Lower leg skin (tissue), 4 donors: Measurements from ENCODE around the gene ALDH3B2. TPM values are rescaled to one million over a fixed set of nuclear protein-coding genes. Genes with fewer than 3 reads are reported as not detected.
A peak's percentile ranks its signal among the peaks of the same experiment; 100 is the strongest.
"Not testable (repeated sequence)": the region's sequence is repeated elsewhere in the genome, so short reads cannot be mapped to it uniquely, and the experiment has no call there.

Experiments
- DNase-seq, 2 donors: peaks; one replicate each; pipeline ENCODE4 v3.0.0-alpha.2; 2019; ENCODE audit warnings: low spot score in 2 of 2
- H3K4me3 ChIP-seq: fragments of 200-600 bp; sonication (generic); 2 replicates; pipeline ENCODE4 v1.5.1; 2017; ENCODE audit warnings: mild to moderate bottlenecking, low read depth; ENCODE audit not compliant: poor library complexity, severe bottlenecking
- POLR2A ChIP-seq, 2 donors: fragments of 450-650 bp; IDR thresholded peaks; one replicate each; pipeline ENCODE4 v1.6.1; 2016 to 2017; ENCODE audit warnings: antibody characterized with exemption in 2 of 2, mild to moderate bottlenecking in 1 of 2, moderate library complexity in 1 of 2
- WGBS, 2 donors: methylation state at CpG; one replicate each; pipeline ENCODE4 v1.1.5; 2018; 5-methylcytosine and 5-hydroxymethylcytosine counted together
- intact Hi-C: fragments of 100-400 bp; cut with DNase I; formaldehyde crosslinking; loops from one replicate; pipeline ENCODE4 v1.15.0; 2023; ENCODE audit warnings: low total_unique reads
- total RNA-seq, 4 donors: library from RNA; depleted of rRNA; stranded (reverse); fragments of >200 nt; gene quantifications; one replicate each; pipeline ENCODE4 v1.1.0, GENCODE V29; 2016
- TF ChIP-seq, protein P1 (sequence below), 3 donors: fragments of 450-650 bp; IDR thresholded peaks; one replicate each; pipeline ENCODE4 v1.5.1; 2016; ENCODE audit warnings: antibody characterized with exemption in 3 of 3, mild to moderate bottlenecking in 3 of 3, moderate library complexity in 2 of 3

The ALDH3B2 gene, protein sequence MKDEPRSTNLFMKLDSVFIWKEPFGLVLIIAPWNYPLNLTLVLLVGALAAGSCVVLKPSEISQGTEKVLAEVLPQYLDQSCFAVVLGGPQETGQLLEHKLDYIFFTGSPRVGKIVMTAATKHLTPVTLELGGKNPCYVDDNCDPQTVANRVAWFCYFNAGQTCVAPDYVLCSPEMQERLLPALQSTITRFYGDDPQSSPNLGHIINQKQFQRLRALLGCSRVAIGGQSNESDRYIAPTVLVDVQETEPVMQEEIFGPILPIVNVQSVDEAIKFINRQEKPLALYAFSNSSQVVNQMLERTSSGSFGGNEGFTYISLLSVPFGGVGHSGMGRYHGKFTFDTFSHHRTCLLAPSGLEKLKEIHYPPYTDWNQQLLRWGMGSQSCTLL
- 100 to 1,000 TPM; 127 to 221 (median 170) TPM for total RNA-seq

GRCh38 chr11:67674442-67674871, at the start of gene ALDH3B2:
ALDH3B2 (minus strand) TSS chr11:67674623; CDS start chr11:67666935, 7,688 bp downstream.
- no peak for TF ChIP-seq POLR2A (IDR thresholded peaks at IDR 0.05)
- TF ChIP-seq, protein P1, sequence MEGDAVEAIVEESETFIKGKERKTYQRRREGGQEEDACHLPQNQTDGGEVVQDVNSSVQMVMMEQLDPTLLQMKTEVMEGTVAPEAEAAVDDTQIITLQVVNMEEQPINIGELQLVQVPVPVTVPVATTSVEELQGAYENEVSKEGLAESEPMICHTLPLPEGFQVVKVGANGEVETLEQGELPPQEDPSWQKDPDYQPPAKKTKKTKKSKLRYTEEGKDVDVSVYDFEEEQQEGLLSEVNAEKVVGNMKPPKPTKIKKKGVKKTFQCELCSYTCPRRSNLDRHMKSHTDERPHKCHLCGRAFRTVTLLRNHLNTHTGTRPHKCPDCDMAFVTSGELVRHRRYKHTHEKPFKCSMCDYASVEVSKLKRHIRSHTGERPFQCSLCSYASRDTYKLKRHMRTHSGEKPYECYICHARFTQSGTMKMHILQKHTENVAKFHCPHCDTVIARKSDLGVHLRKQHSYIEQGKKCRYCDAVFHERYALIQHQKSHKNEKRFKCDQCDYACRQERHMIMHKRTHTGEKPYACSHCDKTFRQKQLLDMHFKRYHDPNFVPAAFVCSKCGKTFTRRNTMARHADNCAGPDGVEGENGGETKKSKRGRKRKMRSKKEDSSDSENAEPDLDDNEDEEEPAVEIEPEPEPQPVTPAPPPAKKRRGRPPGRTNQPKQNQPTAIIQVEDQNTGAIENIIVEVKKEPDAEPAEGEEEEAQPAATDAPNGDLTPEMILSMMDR (IDR thresholded peaks at IDR 0.05) = no peak
- no peak within 1 kb of the TSS for H3K4me3 ChIP-seq
- 29 to 36% methylated on average over 6 to 8 of the region's 8 CpGs for WGBS, 2 donors
- DNase-seq = peak; percentile 77 to 90
- intact Hi-C loops = no loop called here

DNA sequence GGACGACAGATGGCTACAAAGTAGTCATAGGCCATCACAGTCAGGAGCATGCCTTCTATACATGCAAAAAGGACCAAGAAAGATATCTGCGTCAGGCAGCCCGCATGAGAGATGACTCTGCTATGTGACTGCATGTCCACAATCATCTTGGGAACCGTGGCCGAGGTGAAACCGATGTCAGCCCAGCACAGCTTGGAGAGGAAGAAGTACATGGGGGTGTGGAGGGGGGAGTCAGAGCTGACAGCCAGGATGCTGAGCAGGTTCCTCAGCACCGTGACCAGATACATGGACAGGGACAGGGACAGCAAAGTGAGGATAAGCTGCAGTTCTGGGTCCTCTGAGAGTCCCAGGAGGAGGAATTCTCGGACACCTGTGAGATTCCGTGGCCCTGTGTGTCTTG, 48.6 kb upstream of the ALDH3B2 start:
- WGBS, 2 donors = 79 to 83% methylated on average over 9 of the region's 9 CpGs
- intact Hi-C loops = not testable (repeated sequence)
- DNase-seq = peak in 1 of 2 donors; percentile 67

GRCh38 chr11:67716226-67716625, 41.8 kb upstream of the ALDH3B2 start:
- intact Hi-C loops = not testable (repeated sequence)

More for the DNA sequence above, 48.6 kb upstream of the ALDH3B2 start:
- H3K4me3 ChIP-seq = not testable (repeated sequence)

DNA sequence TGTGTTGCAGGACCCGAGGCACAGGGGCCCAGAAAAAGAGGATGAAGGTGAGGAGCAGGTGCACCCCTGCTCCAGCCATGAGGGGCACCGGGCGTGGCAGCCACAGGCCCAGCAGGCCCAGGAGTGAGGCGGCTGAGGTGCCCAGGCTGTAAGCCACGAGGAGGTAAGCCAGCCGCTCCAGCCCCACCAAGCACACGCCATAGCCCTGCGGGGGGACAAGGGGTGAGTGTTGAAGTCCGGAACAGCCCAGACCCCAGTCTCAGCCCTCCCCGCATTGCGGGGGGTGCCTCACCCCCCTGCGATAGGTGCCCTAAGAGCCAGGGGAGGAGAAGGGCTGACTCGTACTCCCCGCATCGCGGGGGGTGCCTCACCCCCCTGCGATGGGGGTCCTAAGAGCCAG, 41.4 kb upstream of the ALDH3B2 start:
- H3K4me3 ChIP-seq, intact Hi-C loops, DNase-seq: not testable (repeated sequence)
- WGBS, 2 donors = 66 to 81% methylated on average over 12 to 14 of the region's 17 CpGs

More at GRCh38 chr11:67716226-67716625, 41.8 kb upstream of the ALDH3B2 start:
- WGBS, 2 donors = 72 to 73% methylated on average over 7 of the region's 7 CpGs
- not testable (repeated sequence) for DNase-seq, H3K4me3 ChIP-seq

- H3K4me3 ChIP-seq, intact Hi-C loops: not testable (repeated sequence)
- 23 to 27% methylated on average over 3 of the region's 14 CpGs for WGBS, 2 donors
- peak in 1 of 2 donors; percentile 82 for DNase-seq
Observed at GRCh38 chr11:67713892-67714509, 39.6 kb upstream of the ALDH3B2 start.

GRCh38 chr11:67711676-67712075, 37.3 kb upstream of the ALDH3B2 start:
- H3K4me3 ChIP-seq, intact Hi-C loops, DNase-seq: not testable (repeated sequence)
- WGBS, 2 donors = 4% methylated on average over 32 of the region's 46 CpGs; no CpG with 5 or more reads in 1 of the 2 donors

- H3K4me3 ChIP-seq, intact Hi-C loops, DNase-seq: not testable (repeated sequence)
- WGBS, 2 donors = 2 to 5% methylated on average over 12 to 24 of the region's 31 CpGs
Observed at GRCh38 chr11:67711212-67711611, 36.8 kb upstream of the ALDH3B2 start.

DNA sequence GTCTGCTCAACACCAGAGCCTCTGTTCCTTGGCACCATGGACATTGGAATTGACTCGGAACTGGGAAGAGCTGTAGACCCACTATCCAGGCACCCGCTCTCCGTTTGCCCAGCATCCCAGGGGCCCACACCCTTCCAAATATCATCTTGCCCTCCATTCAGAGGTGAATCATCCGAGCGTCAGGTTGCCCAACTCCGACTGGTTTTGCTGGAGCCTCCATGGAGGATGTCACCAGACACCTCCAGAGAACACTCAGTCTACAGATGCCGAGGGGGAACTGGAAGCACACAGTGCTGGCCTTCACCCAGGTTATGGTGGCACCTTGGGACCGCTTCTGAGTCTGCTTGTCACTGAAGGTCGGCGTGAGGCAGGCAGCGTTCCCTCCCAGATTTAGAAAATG, 35.4 kb upstream of the ALDH3B2 start:
- intact Hi-C loops, H3K4me3 ChIP-seq: not testable (repeated sequence)
- WGBS, 2 donors = 71 to 75% methylated on average over 11 of the region's 11 CpGs
- peak in 1 of 2 donors; percentile 70 for DNase-seq

DNA sequence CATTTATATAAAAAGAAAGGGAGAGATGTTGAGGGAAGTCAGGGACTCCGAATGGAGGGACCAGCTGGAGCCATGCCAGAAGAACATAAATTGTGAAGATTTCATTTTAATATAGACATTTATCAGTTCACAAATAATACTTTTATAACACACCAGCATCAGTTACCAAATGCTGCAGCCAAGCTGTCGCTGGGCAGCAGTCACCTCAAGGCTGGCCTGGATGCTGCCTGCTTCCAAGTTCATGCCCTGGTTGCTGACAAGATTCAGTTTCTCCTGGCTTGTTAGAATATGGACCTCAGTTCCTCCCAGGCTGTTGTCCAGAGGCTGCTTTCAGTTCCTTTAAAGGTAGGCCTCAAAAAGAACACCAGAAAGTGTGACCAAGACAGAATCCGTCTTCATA, 30.8 kb upstream of the ALDH3B2 start:
- 81 to 90% methylated on average over 3 of the region's 3 CpGs for WGBS, 2 donors
- intact Hi-C loops = no loop called here
- DNase-seq = peak in 1 of 2 donors; percentile 59
- TF ChIP-seq POLR2A (IDR thresholded peaks at IDR 0.05) = no peak
- TF ChIP-seq, protein P1 (IDR thresholded peaks at IDR 0.05) = no peak
- H3K4me3 ChIP-seq = no peak overlapping the region
